RWPE2 (cell line): ENCODE measurements around the gene ME1.

Source experiments
- ATAC-seq: fragments of 200-7000 bp; cut with Tn5 transposase; 3 replicates; pipeline ENCODE4 v1.9.1; 2021; ENCODE audit warnings: low read depth
- DNase-seq: peaks from one replicate; pipeline ENCODE4 v3.0.0-alpha.2; 2020; ENCODE audit warnings: low spot score
- H3K27ac ChIP-seq: fragments of 450-650 bp; 2 replicates; pipeline ENCODE4 v1.5.1; 2017; ENCODE audit warnings: mild to moderate bottlenecking; ENCODE audit not compliant: poor library complexity, severe bottlenecking
- H3K27me3 ChIP-seq: fragments of 250-450 bp; sonication (Bioruptor Pico); 2 replicates; pipeline ENCODE4 v1.5.1; 2021; ENCODE audit warnings: mild to moderate bottlenecking, moderate library complexity; ENCODE audit not compliant: insufficient read depth, poor library complexity, severe bottlenecking
- H3K36me3 ChIP-seq: fragments of 250-450 bp; sonication (Bioruptor Pico); 2 replicates; pipeline ENCODE4 v1.5.1; 2020; ENCODE audit warnings: low read depth, mild to moderate bottlenecking, moderate library complexity
- H3K4me1 ChIP-seq: fragments of 250-450 bp; sonication (Bioruptor Pico); 2 replicates; pipeline ENCODE4 v1.5.1; 2021; ENCODE audit warnings: mild to moderate bottlenecking, moderate library complexity; ENCODE audit not compliant: insufficient read depth, poor library complexity, severe bottlenecking
- H3K4me3 ChIP-seq: fragments of 250-450 bp; sonication (Bioruptor Pico); 2 replicates; pipeline ENCODE4 v1.5.1; 2021; ENCODE audit warnings: mild to moderate bottlenecking, moderate library complexity; ENCODE audit not compliant: severe bottlenecking
- H3K9me3 ChIP-seq: fragments of 250-450 bp; sonication (Bioruptor Pico); 2 replicates; pipeline ENCODE4 v1.5.1; 2021; ENCODE audit warnings: mild to moderate bottlenecking, moderate library complexity; ENCODE audit not compliant: severe bottlenecking
- CTCF ChIP-seq: fragments of 450-650 bp; IDR thresholded peaks from one replicate; pipeline ENCODE4 v1.5.1; 2017; ENCODE audit warnings: mild to moderate bottlenecking, moderate library complexity; ENCODE audit not compliant: poor library complexity, severe bottlenecking

ME1 gene

GRCh38 chr6:83185096-83185495, 245.8 kb downstream of the ME1 start:
- no peak for DNase-seq
- no peaks in the 10 kb centered on the region for H3K9me3 ChIP-seq
- no peak for TF ChIP-seq CTCF
- ATAC-seq, result no peak
- H3K4me1 ChIP-seq, result peaks cover 10% of the 10 kb centered on the region
- H3K4me3 ChIP-seq, result no peak overlapping the region
- H3K27ac ChIP-seq, result no peak overlapping the region
- H3K27me3 ChIP-seq, result no peaks in the 10 kb centered on the region
- peaks cover 97% of the 10 kb centered on the region for H3K36me3 ChIP-seq

- no peak for TF ChIP-seq CTCF
- ATAC-seq, result peak; percentile 95
These were observed 247.6 kb downstream of the ME1 start for GRCh38 chr6:83183082-83183828.

GRCh38 chr6:83182114-83182513, 248.7 kb downstream of the ME1 start:
- DNase-seq, result no peak
- H3K9me3 ChIP-seq, result no peaks in the 10 kb centered on the region
- no peak overlapping the region for H3K27ac ChIP-seq
- H3K27me3 ChIP-seq, result no peaks in the 10 kb centered on the region
- peaks cover 10% of the 10 kb centered on the region for H3K4me1 ChIP-seq
- no peak for TF ChIP-seq CTCF
- H3K36me3 ChIP-seq, result peaks cover 94% of the 10 kb centered on the region
- H3K4me3 ChIP-seq, result no peak overlapping the region
- ATAC-seq, result no peak

More at GRCh38 chr6:83183082-83183828, 247.6 kb downstream of the ME1 start:
- Histone ChIP-seq H3K27ac (peak overlapping the region; percentile 47), H3K4me1 (peaks cover 10% of the 10 kb centered on the region), H3K4me3 (no peak overlapping the region), H3K27me3 (no peaks in the 10 kb centered on the region), H3K36me3 (peaks cover 97% of the 10 kb centered on the region), H3K9me3 (no peaks in the 10 kb centered on the region)
- DNase-seq, result no peak

- H3K4me3 ChIP-seq, result no peak overlapping the region
- peaks cover 94% of the 10 kb centered on the region for H3K36me3 ChIP-seq
- H3K4me1 ChIP-seq, result peaks cover 10% of the 10 kb centered on the region
- H3K27me3 ChIP-seq, result no peaks in the 10 kb centered on the region
- no peak overlapping the region for H3K27ac ChIP-seq
- H3K9me3 ChIP-seq, result no peaks in the 10 kb centered on the region
- no peak for TF ChIP-seq CTCF
- DNase-seq (no peak), ATAC-seq (no peak)
These were observed 250.4 kb downstream of the ME1 start for GRCh38 chr6:83180426-83180950.

- Histone ChIP-seq H3K36me3 (peaks cover 97% of the 10 kb centered on the region), H3K4me1 (no peaks in the 10 kb centered on the region), H3K9me3 (no peaks in the 10 kb centered on the region), H3K4me3 (no peak overlapping the region), H3K27me3 (no peaks in the 10 kb centered on the region), H3K27ac (no peak overlapping the region)
- no peak for TF ChIP-seq CTCF
- no peak for ATAC-seq
- no peak for DNase-seq
These were observed 254.6 kb downstream of the ME1 start for GRCh38 chr6:83176246-83176645.
